Panc1 (cell line): ENCODE data around the gene PPP2R5D.

ENCODE experiments used
- POLR2AphosphoS5 ChIP-seq: IDR thresholded peaks from 2 replicates; pipeline ENCODE4 v1.6.1; 2012; ENCODE audit warnings: mild to moderate bottlenecking, low read depth, low read length, moderate library complexity
- SIN3A ChIP-seq: IDR thresholded peaks from 2 replicates; pipeline ENCODE4 v1.6.1; 2012; ENCODE audit warnings: low read depth, mild to moderate bottlenecking, low read length, moderate library complexity, borderline replicate concordance; ENCODE audit not compliant: insufficient read depth
- TF ChIP-seq, protein P1 (sequence below): fragments of 450-650 bp; IDR thresholded peaks from 2 replicates; pipeline ENCODE4 v1.5.1; 2017; ENCODE audit warnings: mild to moderate bottlenecking

DNA sequence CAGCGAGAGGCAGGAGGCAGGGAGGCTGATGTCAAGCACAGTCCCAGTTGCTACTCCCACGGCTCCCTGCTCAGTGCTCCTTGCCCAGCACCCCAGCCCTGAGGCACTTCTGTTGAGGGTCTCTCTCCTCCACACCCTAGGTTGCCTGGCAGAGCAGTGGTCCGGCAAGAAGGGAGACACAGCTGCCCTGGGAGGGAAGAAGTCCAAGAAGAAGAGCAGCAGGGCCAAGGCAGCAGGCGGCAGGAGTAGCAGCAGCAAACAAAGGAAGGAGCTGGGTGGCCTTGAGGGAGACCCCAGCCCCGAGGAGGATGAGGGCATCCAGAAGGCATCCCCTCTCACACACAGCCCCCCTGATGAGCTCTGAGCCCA, 46.0 kb upstream of the PPP2R5D start:
- TF ChIP-seq, protein P1, sequence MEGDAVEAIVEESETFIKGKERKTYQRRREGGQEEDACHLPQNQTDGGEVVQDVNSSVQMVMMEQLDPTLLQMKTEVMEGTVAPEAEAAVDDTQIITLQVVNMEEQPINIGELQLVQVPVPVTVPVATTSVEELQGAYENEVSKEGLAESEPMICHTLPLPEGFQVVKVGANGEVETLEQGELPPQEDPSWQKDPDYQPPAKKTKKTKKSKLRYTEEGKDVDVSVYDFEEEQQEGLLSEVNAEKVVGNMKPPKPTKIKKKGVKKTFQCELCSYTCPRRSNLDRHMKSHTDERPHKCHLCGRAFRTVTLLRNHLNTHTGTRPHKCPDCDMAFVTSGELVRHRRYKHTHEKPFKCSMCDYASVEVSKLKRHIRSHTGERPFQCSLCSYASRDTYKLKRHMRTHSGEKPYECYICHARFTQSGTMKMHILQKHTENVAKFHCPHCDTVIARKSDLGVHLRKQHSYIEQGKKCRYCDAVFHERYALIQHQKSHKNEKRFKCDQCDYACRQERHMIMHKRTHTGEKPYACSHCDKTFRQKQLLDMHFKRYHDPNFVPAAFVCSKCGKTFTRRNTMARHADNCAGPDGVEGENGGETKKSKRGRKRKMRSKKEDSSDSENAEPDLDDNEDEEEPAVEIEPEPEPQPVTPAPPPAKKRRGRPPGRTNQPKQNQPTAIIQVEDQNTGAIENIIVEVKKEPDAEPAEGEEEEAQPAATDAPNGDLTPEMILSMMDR: no peak
- TF ChIP-seq SIN3A: no peak
- TF ChIP-seq POLR2AphosphoS5: no peak
